ENCODE measurements around the gene ATXN7L1.

Gene ATXN7L1

DNA sequence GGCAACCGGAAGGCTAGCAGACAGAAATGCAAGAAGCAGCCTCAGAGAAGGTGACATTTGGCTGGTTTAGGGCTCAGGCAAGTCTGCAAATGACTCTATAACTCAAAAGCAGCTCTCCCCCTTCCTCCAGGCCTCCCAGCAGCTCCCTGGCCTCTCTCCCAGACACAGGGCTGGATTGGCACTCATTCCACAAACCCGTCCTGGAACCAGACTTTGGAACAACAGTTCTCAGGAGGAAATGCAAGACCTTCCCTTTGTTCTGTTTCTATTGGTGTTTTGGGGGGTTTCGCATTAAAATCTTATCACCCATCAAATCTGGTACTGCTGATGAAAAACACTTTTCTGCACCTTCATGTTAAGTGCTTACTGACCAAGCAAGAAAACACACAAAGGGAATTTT, 254.8 kb downstream of the ATXN7L1 start:
- no peaks in the 10 kb centered on the region for H4K20me1 ChIP-seq (ENCODE audit: insufficient read depth, low read length)
- H3K9me3 ChIP-seq (ENCODE audit: insufficient read depth, low read length), result no peaks in the 10 kb centered on the region
- peaks cover 7% of the 10 kb centered on the region; the same call in 1 of the 2 replicates for H3K4me1 ChIP-seq (ENCODE audit: low read length)
- H3K4me3 ChIP-seq (ENCODE audit: low read length), result no peak overlapping the region
- H3K36me3 ChIP-seq (replicated peaks; ENCODE audit: low read depth, low read length), result peaks cover 4% of the 10 kb centered on the region
- H3K79me2 ChIP-seq (ENCODE audit: low read length), result no peaks in the 10 kb centered on the region
- no peak for TF ChIP-seq EZH2phosphoT487 (IDR thresholded peaks at IDR 0.05; ENCODE audit: low read depth)
- TF ChIP-seq CTCF (IDR thresholded peaks at IDR 0.05; ENCODE audit: low read depth, low read length), result no peak
- no peaks in the 10 kb centered on the region for H3K27me3 ChIP-seq (ENCODE audit: low read depth, low read length)
- H3K9ac ChIP-seq (ENCODE audit: low read length), result no peak overlapping the region
- no peak overlapping the region for H2AFZ ChIP-seq (ENCODE audit: low read depth, low read length)
- H3K4me2 ChIP-seq (ENCODE audit: low read length), result no peak overlapping the region
- no peak overlapping the region for H3K27ac ChIP-seq (ENCODE audit: low read length)

DNA sequence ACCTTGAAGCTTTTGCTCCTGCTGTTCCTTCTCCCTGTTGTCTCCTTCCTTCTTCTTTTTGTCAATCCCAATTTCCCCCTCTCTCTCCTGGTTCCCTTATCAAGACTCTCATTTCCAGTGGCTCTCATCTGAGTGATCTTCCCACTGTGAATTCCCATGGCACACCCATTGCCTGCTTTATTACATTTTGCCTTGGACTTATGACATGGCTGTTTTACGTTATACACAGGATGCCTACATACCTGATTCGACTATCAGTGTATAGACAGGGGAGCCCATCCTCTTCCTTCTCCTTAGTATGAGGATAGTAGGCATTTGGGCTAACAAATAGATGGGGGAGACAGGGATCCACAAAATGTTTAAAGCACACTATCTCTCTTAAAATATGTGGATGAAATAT, 255.2 kb downstream of the ATXN7L1 start:
- H3K9ac ChIP-seq (ENCODE audit: low read length), result no peak overlapping the region
- no peak overlapping the region for H3K4me3 ChIP-seq (ENCODE audit: low read length)
- H2AFZ ChIP-seq (ENCODE audit: low read depth, low read length), result no peak overlapping the region

DNA sequence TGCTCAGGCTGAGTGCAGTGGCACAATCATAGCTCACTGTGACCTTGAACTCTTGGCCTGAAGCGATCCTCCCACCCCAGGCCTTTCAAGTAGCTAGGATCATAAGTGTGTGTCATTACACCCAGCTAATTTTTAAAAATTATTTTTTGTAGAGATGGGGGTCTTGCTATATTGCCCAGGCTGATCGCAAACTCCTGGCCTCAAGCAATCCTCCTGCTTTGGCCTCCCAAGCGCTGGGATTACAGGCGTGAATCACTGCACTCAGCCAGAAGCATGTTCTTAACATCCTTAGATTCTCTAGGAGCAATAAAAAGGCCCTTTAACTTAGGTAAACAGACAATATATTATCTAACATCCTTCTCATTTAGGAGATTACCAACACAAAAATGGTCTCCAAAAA, 256.8 kb downstream of the ATXN7L1 start:
- H2AFZ ChIP-seq (ENCODE audit: low read depth, low read length), result no peak overlapping the region
- H3K27me3 ChIP-seq (ENCODE audit: low read depth, low read length), result no peaks in the 10 kb centered on the region
- no peaks in the 10 kb centered on the region for H3K79me2 ChIP-seq (ENCODE audit: low read length)
- no peak overlapping the region for H3K27ac ChIP-seq (ENCODE audit: low read length)
- H4K20me1 ChIP-seq (ENCODE audit: insufficient read depth, low read length), result no peaks in the 10 kb centered on the region
- H3K9me3 ChIP-seq (ENCODE audit: insufficient read depth, low read length), result no peaks in the 10 kb centered on the region
- H3K4me3 ChIP-seq (ENCODE audit: low read length), result no peak overlapping the region
- peaks cover 7% of the 10 kb centered on the region; the same call in 1 of the 2 replicates for H3K4me1 ChIP-seq (ENCODE audit: low read length)
- H3K36me3 ChIP-seq (replicated peaks; ENCODE audit: low read depth, low read length), result no peaks in the 10 kb centered on the region
- TF ChIP-seq CTCF (IDR thresholded peaks at IDR 0.05; ENCODE audit: low read depth, low read length) (no peak), EZH2phosphoT487 (IDR thresholded peaks at IDR 0.05; ENCODE audit: low read depth) (no peak)
- H3K9ac ChIP-seq (ENCODE audit: low read length), result no peak overlapping the region
- H3K4me2 ChIP-seq (ENCODE audit: low read length), result no peak overlapping the region

More for the DNA sequence above, 255.2 kb downstream of the ATXN7L1 start:
- no peaks in the 10 kb centered on the region for H3K79me2 ChIP-seq (ENCODE audit: low read length)
- H3K4me2 ChIP-seq (ENCODE audit: low read length), result no peak overlapping the region
- H3K27me3 ChIP-seq (ENCODE audit: low read depth, low read length), result no peaks in the 10 kb centered on the region
- H3K4me1 ChIP-seq (ENCODE audit: low read length), result peaks cover 7% of the 10 kb centered on the region; the same call in 1 of the 2 replicates
- no peak overlapping the region for H3K27ac ChIP-seq (ENCODE audit: low read length)
- no peaks in the 10 kb centered on the region for H4K20me1 ChIP-seq (ENCODE audit: insufficient read depth, low read length)
- H3K9me3 ChIP-seq (ENCODE audit: insufficient read depth, low read length), result no peaks in the 10 kb centered on the region
- TF ChIP-seq EZH2phosphoT487 (IDR thresholded peaks at IDR 0.05; ENCODE audit: low read depth) (no peak), CTCF (IDR thresholded peaks at IDR 0.05; ENCODE audit: low read depth, low read length) (no peak)
- H3K36me3 ChIP-seq (replicated peaks; ENCODE audit: low read depth, low read length), result peaks cover 4% of the 10 kb centered on the region

DNA sequence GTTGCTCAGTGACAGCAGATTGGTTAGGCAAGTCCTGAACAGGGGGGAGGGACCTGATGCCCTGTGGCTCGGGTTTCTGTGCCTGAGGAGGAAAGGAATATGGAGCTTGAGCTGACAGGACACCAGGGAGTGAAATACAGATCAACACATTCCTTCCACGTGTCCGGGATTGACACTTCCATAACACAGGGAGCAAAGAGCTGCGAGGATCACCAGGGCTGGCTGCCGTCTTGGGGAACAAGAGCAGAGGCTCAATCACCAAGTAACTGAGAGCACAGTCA, 258.4 kb downstream of the ATXN7L1 start:
- H4K20me1 ChIP-seq (ENCODE audit: insufficient read depth, low read length), result no peaks in the 10 kb centered on the region
- H3K9me3 ChIP-seq (ENCODE audit: insufficient read depth, low read length), result no peaks in the 10 kb centered on the region
- TF ChIP-seq EZH2phosphoT487 (IDR thresholded peaks at IDR 0.05; ENCODE audit: low read depth) (no peak), CTCF (IDR thresholded peaks at IDR 0.05; ENCODE audit: low read depth, low read length) (no peak)
- no peaks in the 10 kb centered on the region for H3K36me3 ChIP-seq (replicated peaks; ENCODE audit: low read depth, low read length)
- no peaks in the 10 kb centered on the region for H3K27me3 ChIP-seq (ENCODE audit: low read depth, low read length)
- H3K27ac ChIP-seq (ENCODE audit: low read length), result no peak overlapping the region
- H2AFZ ChIP-seq (ENCODE audit: low read depth, low read length), result no peak overlapping the region
- H3K4me3 ChIP-seq (ENCODE audit: low read length), result no peak overlapping the region
- H3K4me2 ChIP-seq (ENCODE audit: low read length), result no peak overlapping the region
- no peaks in the 10 kb centered on the region for H3K4me1 ChIP-seq (ENCODE audit: low read length)
- H3K9ac ChIP-seq (ENCODE audit: low read length), result no peak overlapping the region
- no peaks in the 10 kb centered on the region for H3K79me2 ChIP-seq (ENCODE audit: low read length)

Measured in OCI-LY3 (cell line).